GM23248 (cell line): ENCODE data around the gene FAM131C. TPM values are rescaled to one million over a fixed set of nuclear protein-coding genes. Genes with fewer than 3 reads are reported as not detected.

ENCODE experiments used
- DNase-seq: peaks from one replicate; pipeline ENCODE4 v3.0.0-alpha.2; 2015
- H2AFZ ChIP-seq: fragments of 200-600 bp; sonication (generic); 2 replicates; pipeline ENCODE4 v1.6.1; 2016; ENCODE audit warnings: antibody characterized with exemption
- H3F3A ChIP-seq: fragments of 200-600 bp; sonication (generic); 2 replicates; pipeline ENCODE4 v1.6.1; 2016; ENCODE audit warnings: mild to moderate bottlenecking, antibody characterized with exemption, mixed run types; ENCODE audit not compliant: insufficient read depth
- H3K27ac ChIP-seq: fragments of 200-600 bp; sonication (generic); 2 replicates; pipeline ENCODE4 v1.5.1; 2016; ENCODE audit warnings: mild to moderate bottlenecking
- H3K27me3 ChIP-seq: fragments of 200-600 bp; sonication (generic); replicated peaks from 2 replicates; pipeline ENCODE4 v1.6.1; 2016; ENCODE audit warnings: mild to moderate bottlenecking; ENCODE audit not compliant: insufficient read depth
- H3K36me3 ChIP-seq: fragments of 200-600 bp; sonication (generic); 2 replicates; pipeline ENCODE4 v1.6.1; 2016; ENCODE audit warnings: low read depth, mild to moderate bottlenecking
- H3K4me1 ChIP-seq: fragments of 200-600 bp; sonication (generic); 2 replicates; pipeline ENCODE4 v1.6.1; 2016; ENCODE audit warnings: mild to moderate bottlenecking; ENCODE audit not compliant: insufficient read depth
- H3K4me2 ChIP-seq: fragments of 200-600 bp; sonication (generic); one replicate; pipeline ENCODE4 v1.6.1; 2016; ENCODE audit warnings: mild to moderate bottlenecking; ENCODE audit not compliant: unreplicated experiment
- H3K4me3 ChIP-seq: fragments of 200-600 bp; sonication (generic); 2 replicates; pipeline ENCODE4 v1.5.1; 2016; ENCODE audit warnings: mild to moderate bottlenecking
- H3K79me2 ChIP-seq: fragments of 200-600 bp; sonication (generic); 2 replicates; pipeline ENCODE4 v1.6.1; 2016; ENCODE audit warnings: mild to moderate bottlenecking; ENCODE audit not compliant: insufficient read depth
- H3K9ac ChIP-seq: fragments of 200-600 bp; sonication (generic); 2 replicates; pipeline ENCODE4 v1.6.1; 2016; ENCODE audit warnings: mild to moderate bottlenecking
- H3K9me2 ChIP-seq: fragments of 200-600 bp; sonication (generic); 2 replicates; pipeline ENCODE4 v1.6.1; 2016; ENCODE audit warnings: mixed run types, mild to moderate bottlenecking, moderate library complexity; ENCODE audit not compliant: insufficient read depth
- H3K9me3 ChIP-seq: fragments of 200-600 bp; sonication (generic); one replicate; pipeline ENCODE4 v1.6.1; 2017; ENCODE audit warnings: low read depth
- H4K20me1 ChIP-seq: fragments of 200-600 bp; sonication (generic); 2 replicates; pipeline ENCODE4 v1.6.0; 2016; ENCODE audit not compliant: insufficient read depth
- EZH2 ChIP-seq: fragments of 200-600 bp; sonication (generic); IDR thresholded peaks from 2 replicates; pipeline ENCODE4 v1.6.1; 2018; ENCODE audit warnings: antibody characterized with exemption, mild to moderate bottlenecking; ENCODE audit not compliant: insufficient read depth, poor library complexity, severe bottlenecking
- EZH2phosphoT487 ChIP-seq: fragments of 200-600 bp; sonication (generic); IDR thresholded peaks from 2 replicates; pipeline ENCODE4 v1.6.1; 2018; ENCODE audit warnings: antibody characterized with exemption, moderate library complexity, mild to moderate bottlenecking, low read depth; ENCODE audit not compliant: insufficient read depth
- WGBS, 2 experiments: methylation state at CpG; one replicate each; pipeline ENCODE4 v1.1.6; 2015 to 2017; ENCODE audit warnings: low lambda C conversion rate in 2 of 2, low coverage in 1 of 2; ENCODE audit errors: missing lambda C conversion rate in 2 of 2; 5-methylcytosine and 5-hydroxymethylcytosine counted together
- in situ Hi-C: fragments of 300-500 bp; cut with MboI; formaldehyde crosslinking; loops from 2 replicates; pipeline ENCODE4 v1.15.0; 2020
- polyA plus RNA-seq: library from polyadenylated mRNA; unstranded; fragments of >200 nt; fragmentation: Nextera tagmentation; extraction: Ambion mirVana; gene quantifications from 2 replicates; pipeline ENCODE4 v1.2.1, GENCODE V29; 2016
- total RNA-seq: library from RNA; depleted of rRNA; stranded (reverse); fragments of >200 nt; shearing (Covaris generic); gene quantifications from 2 replicates; pipeline ENCODE4 v1.2.3, GENCODE V29; 2014

The FAM131C gene
- total and polyA plus RNA-seq, 2 experiments from 2014 or later, result 0.97 to 1.3 TPM

- H3K27ac ChIP-seq, result no peak overlapping the region
- in situ Hi-C loops, result no loop called here
- H3K27me3 ChIP-seq, result no peaks in the 10 kb centered on the region
- H3K9me2 ChIP-seq, result no peaks in the 10 kb centered on the region
- 98 to 100% methylated on average over 6 of the region's 6 CpGs for WGBS, 2 experiments
- no peaks in the 10 kb centered on the region for H3K36me3 ChIP-seq
- H3K4me3 ChIP-seq, result no peak overlapping the region
- H3K79me2 ChIP-seq, result no peaks in the 10 kb centered on the region
- no peaks in the 10 kb centered on the region for H4K20me1 ChIP-seq
- H3K4me1 ChIP-seq, result peaks cover 19% of the 10 kb centered on the region
- peaks cover 14% of the 10 kb centered on the region for H3F3A ChIP-seq
- H3K9me3 ChIP-seq, result no peaks in the 10 kb centered on the region
- TF ChIP-seq EZH2 (no peak), EZH2phosphoT487 (no peak)
- H3K4me2 ChIP-seq, result no peak overlapping the region
- no peak for DNase-seq
- H3K9ac ChIP-seq, result no peak overlapping the region
- H2AFZ ChIP-seq, result no peak overlapping the region
Observed at GRCh38 chr1:16071614-16072013, 1.8 kb downstream of the FAM131C start.

DNA sequence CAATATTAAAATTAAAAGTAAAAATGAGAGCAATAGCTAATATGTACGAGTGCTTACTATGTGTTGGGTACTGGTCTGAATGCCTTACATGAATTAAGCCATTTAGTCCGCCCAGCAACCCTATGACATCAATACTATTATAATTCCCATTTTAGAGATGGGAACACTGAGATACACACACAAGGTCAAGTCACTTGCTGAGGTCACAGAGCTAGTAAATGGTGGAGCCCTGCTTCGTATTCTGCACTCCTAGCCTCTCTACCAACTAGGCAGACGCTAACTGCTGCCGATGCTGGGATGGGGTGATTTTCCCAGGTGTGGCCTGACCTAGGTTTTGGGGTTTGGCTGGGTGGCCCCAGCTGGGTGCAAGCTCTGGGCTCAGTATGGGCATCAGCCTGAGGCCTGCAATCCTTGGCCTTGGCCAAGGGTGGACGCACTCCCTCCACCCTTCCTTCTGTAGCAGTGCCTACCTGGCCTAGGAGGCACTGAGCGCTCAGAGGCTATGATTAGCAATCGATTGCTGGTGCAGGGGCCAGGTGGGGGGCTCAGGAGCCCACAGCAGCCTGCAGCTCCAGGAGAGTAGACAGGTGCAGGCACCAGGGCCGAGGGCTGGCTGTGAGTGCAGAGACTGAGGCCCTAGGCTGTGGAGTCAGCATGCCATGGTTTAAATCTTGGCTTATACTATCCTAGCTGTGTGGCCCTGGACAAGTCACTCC, 2.7 kb downstream of the FAM131C start:
- Histone ChIP-seq H3K9me2 (no peaks in the 10 kb centered on the region), H3K4me3 (no peak overlapping the region), H3K4me2 (no peak overlapping the region), H3K9me3 (no peaks in the 10 kb centered on the region), H3K36me3 (no peaks in the 10 kb centered on the region), H3K9ac (no peak overlapping the region), H3K27ac (no peak overlapping the region), H3K79me2 (no peaks in the 10 kb centered on the region), H3K4me1 (peaks cover 11% of the 10 kb centered on the region), H2AFZ (no peak overlapping the region), H3K27me3 (no peaks in the 10 kb centered on the region), H3F3A (peaks cover 5% of the 10 kb centered on the region), H4K20me1 (no peaks in the 10 kb centered on the region)
- no peak for DNase-seq
- 88 to 90% methylated on average over 9 of the region's 9 CpGs for WGBS, 2 experiments
- in situ Hi-C loops, result no loop called here
- TF ChIP-seq EZH2phosphoT487 (no peak), EZH2 (no peak)

- H3K4me1 ChIP-seq, result no peaks in the 10 kb centered on the region
- no peaks in the 10 kb centered on the region for H4K20me1 ChIP-seq
- peaks cover 7% of the 10 kb centered on the region; the same call in 1 of the 2 replicates for H3K27me3 ChIP-seq
- no peaks in the 10 kb centered on the region for H3K9me3 ChIP-seq
- no peaks in the 10 kb centered on the region for H3K9me2 ChIP-seq
- DNase-seq, result peak; percentile 83
- no peak overlapping the region for H3K4me3 ChIP-seq
- no peak for TF ChIP-seq EZH2phosphoT487
- no peak overlapping the region for H3K9ac ChIP-seq
- 56 to 67% methylated on average over 9 to 11 of the region's 11 CpGs for WGBS, 2 experiments
- no peaks in the 10 kb centered on the region for H3F3A ChIP-seq
- no peak overlapping the region for H3K27ac ChIP-seq
- in situ Hi-C loops, result no loop called here
- no peak overlapping the region for H2AFZ ChIP-seq
- H3K4me2 ChIP-seq, result no peak overlapping the region
- no peaks in the 10 kb centered on the region for H3K36me3 ChIP-seq
- no peaks in the 10 kb centered on the region for H3K79me2 ChIP-seq
Observed at GRCh38 chr1:16068356-16069270, 4.8 kb downstream of the FAM131C start.

GRCh38 chr1:16067933-16068332, 5.5 kb downstream of the FAM131C start:
- H3K9me3 ChIP-seq, result no peaks in the 10 kb centered on the region
- H3F3A ChIP-seq, result no peaks in the 10 kb centered on the region
- no peaks in the 10 kb centered on the region for H3K9me2 ChIP-seq
- H3K79me2 ChIP-seq, result no peaks in the 10 kb centered on the region
- no peak overlapping the region for H3K4me3 ChIP-seq
- H2AFZ ChIP-seq, result no peak overlapping the region
- no peak overlapping the region for H3K27ac ChIP-seq
- TF ChIP-seq EZH2 (no peak), EZH2phosphoT487 (no peak)
- no peaks in the 10 kb centered on the region for H3K4me1 ChIP-seq
- DNase-seq, result no peak
- WGBS, 2 experiments, result 51 to 54% methylated on average over 11 to 13 of the region's 13 CpGs
- H3K9ac ChIP-seq, result no peak overlapping the region
- H3K4me2 ChIP-seq, result no peak overlapping the region
- in situ Hi-C loops, result no loop called here
- no peaks in the 10 kb centered on the region for H4K20me1 ChIP-seq
- H3K36me3 ChIP-seq, result no peaks in the 10 kb centered on the region
- H3K27me3 ChIP-seq, result peaks cover 7% of the 10 kb centered on the region; the same call in 1 of the 2 replicates
